K562 (cell line): ENCODE data around the gene MYCBP. TPM values are rescaled to one million over a fixed set of nuclear protein-coding genes. Genes with fewer than 3 reads are reported as not detected.

ENCODE experiments used
- FOXJ2 ChIP-seq: fragments of 200-800 bp; sonication (Bioruptor generic); IDR thresholded peaks from 2 replicates; pipeline ENCODE4 v1.6.1; 2016; ENCODE audit warnings: missing genetic modification characterization, missing compliant biosample characterization
- MCM7 ChIP-seq, 2 experiments: fragments of 450-650 bp; IDR thresholded peaks; 2 replicates each; pipeline ENCODE4 v1.6.1; 2016 to 2018
- MGA ChIP-seq: fragments of 450-650 bp; IDR thresholded peaks from 2 replicates; pipeline ENCODE4 v1.6.1; 2016; ENCODE audit warnings: mild to moderate bottlenecking, moderate library complexity
- MTA1 ChIP-seq: fragments of 450-650 bp; IDR thresholded peaks from 2 replicates; pipeline ENCODE4 v1.6.1; 2017; ENCODE audit warnings: borderline replicate concordance
- SOX6 ChIP-seq: fragments of 450-650 bp; IDR thresholded peaks from 2 replicates; pipeline ENCODE4 v1.6.1; 2014; ENCODE audit warnings: mild to moderate bottlenecking
- ZNF23 ChIP-seq: fragments of 250-450 bp; sonication (Bioruptor Pico); IDR thresholded peaks from 2 replicates; pipeline ENCODE4 v1.4.0; 2020; ENCODE audit warnings: mild to moderate bottlenecking
- polyA plus RNA-seq, 8 experiments: library from polyadenylated mRNA; depleted of rRNA in 4 of 8; stranded (reverse) in 5 of 8; unstranded in 3 of 8; fragments of >200 nt; fragmentation: Nextera tagmentation in 2 of 8; fragmentation: Illumina TruSeq in 1 of 8; extraction: Ambion mirVana in 2 of 8; extraction: Trizol in 1 of 8; gene quantifications; 2 replicates each; pipeline versions ENCODE4 v1.2.1 to v1.2.3, GENCODE V29; 2011 to 2014; ENCODE audit warnings: inconsistent platforms in 1 of 8, missing spikeins in 1 of 8
- total RNA-seq, 7 experiments: library from RNA; depleted of rRNA in 6 of 7; stranded (reverse); fragments of >200 nt in 6 of 7; fragmentation: Illumina TruSeq in 2 of 7; extraction: Trizol in 2 of 7; gene quantifications; 2 replicates each; pipeline versions ENCODE4 v1.2.1 to v1.2.3, GENCODE V29; 2011 to 2021; ENCODE audit warnings: low replicate concordance in 1 of 7
- TF ChIP-seq, protein P1 (sequence below): fragments of 450-650 bp; IDR thresholded peaks from 2 replicates; pipeline ENCODE4 v1.6.1; 2016; ENCODE audit warnings: low read depth

The MYCBP gene
- total and polyA plus RNA-seq, 9 of the 15 experiments (the other 6 are each of a cell fraction or from before 2014, with no cell fraction given) = 32.3 to 253 (median 72.9) TPM

DNA sequence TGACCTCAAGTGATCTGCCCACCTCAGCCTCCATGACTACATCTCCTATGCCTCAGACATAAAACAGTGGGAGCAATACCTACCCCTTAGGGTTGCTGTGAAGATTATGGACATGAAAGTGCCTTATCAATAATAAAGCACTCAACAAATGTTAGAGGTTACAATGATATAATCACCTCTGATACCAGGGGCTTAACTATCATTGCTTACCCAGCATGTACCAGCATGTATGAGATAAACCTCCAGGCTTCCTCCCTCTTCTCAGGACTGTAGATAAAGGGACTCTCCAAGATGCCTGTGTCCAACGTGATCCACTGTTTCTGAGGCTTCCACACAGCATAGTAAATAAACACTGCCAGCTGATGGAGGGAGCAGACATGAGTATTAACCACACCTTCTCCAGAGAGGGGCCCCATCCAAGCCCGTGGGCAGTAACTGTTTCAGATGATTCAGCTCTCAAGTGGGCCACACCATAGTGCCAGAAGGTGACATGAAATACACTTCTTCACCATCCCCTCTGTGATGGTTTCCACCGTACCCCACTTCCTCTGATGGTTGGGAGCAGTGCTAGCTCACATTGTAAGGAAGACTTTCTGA is 42.3 kb upstream of the MYCBP start (continued):
- TF ChIP-seq MTA1 (peak; percentile 63; the same call in 1 of the 2 replicates), MGA (no peak; the same call in 1 of the 2 replicates), ZNF23 (CRISPR knock-in tag) (no peak), MCM7 (IDR thresholded peaks at IDR 0.05) (no peak), SOX6 (peak; percentile 96), FOXJ2 (peak; percentile 96)
- TF ChIP-seq, protein P1, sequence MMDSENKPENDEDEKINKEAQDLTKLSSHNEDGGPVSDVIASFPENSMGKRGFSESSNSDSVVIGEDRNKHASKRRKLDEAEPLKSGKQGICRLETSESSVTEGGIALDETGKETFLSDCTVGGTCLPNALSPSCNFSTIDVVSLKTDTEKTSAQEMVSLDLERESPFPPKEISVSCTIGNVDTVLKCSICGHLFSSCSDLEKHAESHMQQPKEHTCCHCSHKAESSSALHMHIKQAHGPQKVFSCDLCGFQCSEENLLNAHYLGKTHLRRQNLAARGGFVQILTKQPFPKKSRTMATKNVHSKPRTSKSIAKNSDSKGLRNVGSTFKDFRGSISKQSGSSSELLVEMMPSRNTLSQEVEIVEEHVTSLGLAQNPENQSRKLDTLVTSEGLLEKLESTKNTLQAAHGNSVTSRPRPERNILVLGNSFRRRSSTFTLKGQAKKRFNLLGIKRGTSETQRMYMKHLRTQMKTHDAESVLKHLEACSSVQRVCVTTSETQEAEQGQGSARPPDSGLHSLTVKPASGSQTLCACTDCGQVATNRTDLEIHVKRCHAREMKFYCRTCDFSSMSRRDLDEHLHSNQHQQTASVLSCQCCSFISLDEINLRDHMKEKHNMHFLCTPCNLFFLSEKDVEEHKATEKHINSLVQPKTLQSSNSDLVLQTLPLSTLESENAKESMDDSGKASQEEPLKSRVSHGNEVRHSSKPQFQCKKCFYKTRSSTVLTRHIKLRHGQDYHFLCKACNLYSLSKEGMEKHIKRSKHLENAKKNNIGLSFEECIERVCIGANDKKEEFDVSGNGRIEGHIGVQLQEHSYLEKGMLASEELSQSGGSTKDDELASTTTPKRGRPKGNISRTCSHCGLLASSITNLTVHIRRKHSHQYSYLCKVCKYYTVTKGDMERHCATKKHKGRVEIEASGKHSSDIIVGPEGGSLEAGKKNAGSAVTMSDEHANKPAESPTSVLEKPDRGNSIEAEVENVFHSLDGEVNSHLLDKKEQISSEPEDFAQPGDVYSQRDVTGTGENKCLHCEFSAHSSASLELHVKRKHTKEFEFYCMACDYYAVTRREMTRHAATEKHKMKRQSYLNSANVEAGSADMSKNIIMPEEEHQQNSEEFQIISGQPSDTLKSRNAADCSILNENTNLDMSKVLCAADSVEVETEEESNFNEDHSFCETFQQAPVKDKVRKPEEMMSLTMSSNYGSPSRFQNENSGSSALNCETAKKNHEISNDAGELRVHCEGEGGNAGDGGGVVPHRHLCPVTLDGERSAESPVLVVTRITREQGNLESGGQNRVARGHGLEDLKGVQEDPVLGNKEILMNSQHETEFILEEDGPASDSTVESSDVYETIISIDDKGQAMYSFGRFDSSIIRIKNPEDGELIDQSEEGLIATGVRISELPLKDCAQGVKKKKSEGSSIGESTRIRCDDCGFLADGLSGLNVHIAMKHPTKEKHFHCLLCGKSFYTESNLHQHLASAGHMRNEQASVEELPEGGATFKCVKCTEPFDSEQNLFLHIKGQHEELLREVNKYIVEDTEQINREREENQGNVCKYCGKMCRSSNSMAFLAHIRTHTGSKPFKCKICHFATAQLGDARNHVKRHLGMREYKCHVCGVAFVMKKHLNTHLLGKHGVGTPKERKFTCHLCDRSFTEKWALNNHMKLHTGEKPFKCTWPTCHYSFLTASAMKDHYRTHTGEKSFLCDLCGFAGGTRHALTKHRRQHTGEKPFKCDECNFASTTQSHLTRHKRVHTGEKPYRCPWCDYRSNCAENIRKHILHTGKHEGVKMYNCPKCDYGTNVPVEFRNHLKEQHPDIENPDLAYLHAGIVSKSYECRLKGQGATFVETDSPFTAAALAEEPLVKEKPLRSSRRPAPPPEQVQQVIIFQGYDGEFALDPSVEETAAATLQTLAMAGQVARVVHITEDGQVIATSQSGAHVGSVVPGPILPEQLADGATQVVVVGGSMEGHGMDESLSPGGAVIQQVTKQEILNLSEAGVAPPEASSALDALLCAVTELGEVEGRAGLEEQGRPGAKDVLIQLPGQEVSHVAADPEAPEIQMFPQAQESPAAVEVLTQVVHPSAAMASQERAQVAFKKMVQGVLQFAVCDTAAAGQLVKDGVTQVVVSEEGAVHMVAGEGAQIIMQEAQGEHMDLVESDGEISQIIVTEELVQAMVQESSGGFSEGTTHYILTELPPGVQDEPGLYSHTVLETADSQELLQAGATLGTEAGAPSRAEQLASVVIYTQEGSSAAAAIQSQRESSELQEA = no peak
